ENCODE results near the gene POU2F1.

POU2F1 gene

DNA sequence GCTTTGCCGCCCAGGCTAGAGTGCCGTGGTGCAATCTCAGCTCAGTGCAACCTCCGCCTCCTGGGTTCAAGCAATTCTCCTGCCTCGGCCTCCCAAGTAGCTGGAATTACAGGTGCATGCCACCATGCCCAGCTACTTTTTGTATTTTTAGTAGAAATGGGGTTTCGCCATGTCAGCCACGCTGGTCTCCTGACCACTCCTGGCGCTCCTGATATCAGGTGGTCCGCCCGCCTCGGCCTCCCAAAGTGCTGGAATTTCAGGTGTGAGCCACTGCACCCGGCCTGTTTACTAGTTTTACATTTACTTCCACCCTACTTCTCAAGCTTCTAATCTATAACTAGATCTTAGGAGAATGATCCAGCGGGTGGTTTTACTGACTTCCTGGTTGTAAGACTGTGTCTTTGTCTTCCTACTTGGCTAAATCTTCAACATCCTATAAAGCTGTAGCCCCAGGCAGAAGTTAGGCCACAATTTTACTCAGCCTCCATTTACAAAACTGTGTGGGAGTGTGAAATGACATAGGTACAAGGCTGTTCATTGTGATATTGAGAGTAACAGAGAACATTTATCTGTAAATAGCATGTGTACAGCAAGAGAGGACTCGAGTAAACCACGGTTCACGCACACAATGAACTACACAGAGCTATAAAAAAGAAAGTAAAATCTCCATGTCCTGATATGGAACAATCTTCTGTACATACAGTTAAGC, 9.6 kb upstream of the POU2F1 start:
- Histone ChIP-seq H4K20me1 (ENCODE audit: low read depth, low read length) (no peaks in the 10 kb centered on the region), H3K79me2 (ENCODE audit: insufficient read depth, low read length) (no peaks in the 10 kb centered on the region), H3K4me3 (ENCODE audit: insufficient read depth, low read length, poor library complexity, severe bottlenecking) (no peak overlapping the region), H3K9me2 (replicated peaks; ENCODE audit: insufficient read depth, low read length) (no peaks in the 10 kb centered on the region), H3K4me2 (ENCODE audit: low read depth, low read length, poor library complexity, severe bottlenecking) (no peak overlapping the region), H3K36me3 (ENCODE audit: low read length) (no peaks in the 10 kb centered on the region), H3K27ac (ENCODE audit: low read depth, low read length) (no peak overlapping the region), H2AFZ (ENCODE audit: low read depth, low read length, severe bottlenecking) (no peak overlapping the region), H3K27me3 (ENCODE audit: low read length) (no peaks in the 10 kb centered on the region), H3K9me3 (ENCODE audit: insufficient read depth, low read length) (peaks cover 26% of the 10 kb centered on the region), H3F3A (ENCODE audit: insufficient read depth) (no peaks in the 10 kb centered on the region), H3K9ac (ENCODE audit: low read length) (no peak overlapping the region)
- TF ChIP-seq, protein P1, sequence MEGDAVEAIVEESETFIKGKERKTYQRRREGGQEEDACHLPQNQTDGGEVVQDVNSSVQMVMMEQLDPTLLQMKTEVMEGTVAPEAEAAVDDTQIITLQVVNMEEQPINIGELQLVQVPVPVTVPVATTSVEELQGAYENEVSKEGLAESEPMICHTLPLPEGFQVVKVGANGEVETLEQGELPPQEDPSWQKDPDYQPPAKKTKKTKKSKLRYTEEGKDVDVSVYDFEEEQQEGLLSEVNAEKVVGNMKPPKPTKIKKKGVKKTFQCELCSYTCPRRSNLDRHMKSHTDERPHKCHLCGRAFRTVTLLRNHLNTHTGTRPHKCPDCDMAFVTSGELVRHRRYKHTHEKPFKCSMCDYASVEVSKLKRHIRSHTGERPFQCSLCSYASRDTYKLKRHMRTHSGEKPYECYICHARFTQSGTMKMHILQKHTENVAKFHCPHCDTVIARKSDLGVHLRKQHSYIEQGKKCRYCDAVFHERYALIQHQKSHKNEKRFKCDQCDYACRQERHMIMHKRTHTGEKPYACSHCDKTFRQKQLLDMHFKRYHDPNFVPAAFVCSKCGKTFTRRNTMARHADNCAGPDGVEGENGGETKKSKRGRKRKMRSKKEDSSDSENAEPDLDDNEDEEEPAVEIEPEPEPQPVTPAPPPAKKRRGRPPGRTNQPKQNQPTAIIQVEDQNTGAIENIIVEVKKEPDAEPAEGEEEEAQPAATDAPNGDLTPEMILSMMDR (IDR thresholded peaks at IDR 0.05; ENCODE audit: insufficient read depth, low read length, poor library complexity, severe bottlenecking), result no peak
- TF ChIP-seq EZH2phosphoT487 (conservative IDR thresholded peaks at IDR 0.05; ENCODE audit: low read length), result no peak

DNA sequence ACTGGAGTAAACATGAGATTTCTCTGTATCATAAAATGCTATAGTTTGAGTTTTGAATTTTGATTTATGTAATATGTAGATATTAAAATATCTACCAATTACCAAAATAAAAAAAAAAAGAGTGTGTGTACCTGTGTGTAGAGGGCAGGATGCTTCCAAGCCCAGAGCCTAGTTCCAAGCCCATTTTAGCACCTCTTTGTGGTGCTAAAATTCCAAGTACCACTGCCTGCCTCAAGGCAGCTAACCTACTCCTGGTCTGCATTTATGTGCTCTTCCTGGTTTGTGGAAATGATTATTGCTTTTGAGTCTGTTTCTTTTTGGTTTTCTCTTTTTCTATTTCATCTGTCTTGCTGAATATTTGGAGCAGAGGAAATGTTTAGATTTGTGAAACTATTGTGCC, 8.7 kb upstream of the POU2F1 start:
- Histone ChIP-seq H3K27ac (ENCODE audit: low read depth, low read length) (no peak overlapping the region), H3K4me3 (ENCODE audit: insufficient read depth, low read length, poor library complexity, severe bottlenecking) (no peak overlapping the region), H2AFZ (ENCODE audit: low read depth, low read length, severe bottlenecking) (no peak overlapping the region), H3K79me2 (ENCODE audit: insufficient read depth, low read length) (no peaks in the 10 kb centered on the region), H3K9me2 (replicated peaks; ENCODE audit: insufficient read depth, low read length) (no peaks in the 10 kb centered on the region), H3K9me3 (ENCODE audit: insufficient read depth, low read length) (peaks cover 26% of the 10 kb centered on the region), H4K20me1 (ENCODE audit: low read depth, low read length) (no peaks in the 10 kb centered on the region), H3F3A (ENCODE audit: insufficient read depth) (no peaks in the 10 kb centered on the region), H3K9ac (ENCODE audit: low read length) (no peak overlapping the region), H3K27me3 (ENCODE audit: low read length) (no peaks in the 10 kb centered on the region), H3K4me2 (ENCODE audit: low read depth, low read length, poor library complexity, severe bottlenecking) (no peak overlapping the region), H3K36me3 (ENCODE audit: low read length) (no peaks in the 10 kb centered on the region)
- no peak for TF ChIP-seq EZH2phosphoT487 (conservative IDR thresholded peaks at IDR 0.05; ENCODE audit: low read length)
- TF ChIP-seq, protein P1 (IDR thresholded peaks at IDR 0.05; ENCODE audit: insufficient read depth, low read length, poor library complexity, severe bottlenecking), result no peak

DNA sequence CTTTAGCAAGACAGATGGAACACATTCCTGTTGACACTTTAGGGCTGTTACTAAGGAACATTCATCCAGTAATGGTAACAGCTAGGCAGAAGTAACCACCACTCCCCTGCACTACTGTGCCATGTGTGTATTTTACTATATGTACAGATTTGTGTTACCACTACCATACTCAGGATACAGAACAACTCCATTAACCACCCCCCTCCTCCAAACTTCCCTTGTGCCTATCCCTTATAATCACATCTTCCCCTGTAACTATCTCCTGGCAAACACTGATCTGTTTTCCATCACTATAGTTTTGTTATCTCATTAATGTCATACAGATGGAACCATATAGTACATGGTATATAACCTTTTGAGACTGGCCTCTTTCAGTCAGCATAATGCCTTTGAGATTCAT, 3.9 kb upstream of the POU2F1 start:
- Histone ChIP-seq H3K9me3 (ENCODE audit: insufficient read depth, low read length) (no peaks in the 10 kb centered on the region), H3F3A (ENCODE audit: insufficient read depth) (peaks cover 11% of the 10 kb centered on the region), H3K9ac (ENCODE audit: low read length) (no peak overlapping the region), H3K27me3 (ENCODE audit: low read length) (no peaks in the 10 kb centered on the region), H3K79me2 (ENCODE audit: insufficient read depth, low read length) (no peaks in the 10 kb centered on the region), H3K4me2 (ENCODE audit: low read depth, low read length, poor library complexity, severe bottlenecking) (no peak overlapping the region), H4K20me1 (ENCODE audit: low read depth, low read length) (no peaks in the 10 kb centered on the region), H3K36me3 (ENCODE audit: low read length) (no peaks in the 10 kb centered on the region), H2AFZ (ENCODE audit: low read depth, low read length, severe bottlenecking) (no peak overlapping the region), H3K27ac (ENCODE audit: low read depth, low read length) (no peak overlapping the region), H3K4me3 (ENCODE audit: insufficient read depth, low read length, poor library complexity, severe bottlenecking) (no peak overlapping the region), H3K9me2 (replicated peaks; ENCODE audit: insufficient read depth, low read length) (no peaks in the 10 kb centered on the region)
- TF ChIP-seq, protein P1 (IDR thresholded peaks at IDR 0.05; ENCODE audit: insufficient read depth, low read length, poor library complexity, severe bottlenecking), result no peak
- no peak for TF ChIP-seq EZH2phosphoT487 (conservative IDR thresholded peaks at IDR 0.05; ENCODE audit: low read length)

Data from SU-DHL-6 (cell line).